SU-DHL-6 (cell line): ENCODE measurements around the gene SMIM26.
A peak's percentile ranks its signal among the peaks of the same experiment; 100 is the strongest.
"Not testable (repeated sequence)": the region's sequence is repeated elsewhere in the genome, so short reads cannot be mapped to it uniquely, and the experiment has no call there.

ENCODE experiments used
- H2AFZ ChIP-seq: fragments of 200-600 bp; sonication (generic); 2 replicates; pipeline ENCODE4 v1.6.1; 2014; ENCODE audit warnings: low read depth, mild to moderate bottlenecking, moderate library complexity, mixed read lengths, antibody characterized with exemption, low read length; ENCODE audit not compliant: severe bottlenecking
- H3F3A ChIP-seq: fragments of 200-600 bp; shearing (Covaris generic); 2 replicates; pipeline ENCODE4 v1.6.0; 2016; ENCODE audit warnings: antibody characterized with exemption, mild to moderate bottlenecking; ENCODE audit not compliant: insufficient read depth
- H3K27ac ChIP-seq: fragments of 200-600 bp; sonication (generic); 2 replicates; pipeline ENCODE4 v1.5.1; 2016; ENCODE audit warnings: low read depth, mild to moderate bottlenecking, low read length, moderate library complexity, mixed read lengths
- H3K27me3 ChIP-seq: fragments of 200-600 bp; sonication (generic), shearing (Covaris generic); 2 replicates; pipeline ENCODE4 v1.6.0; 2014; ENCODE audit warnings: mild to moderate bottlenecking, low read length
- H3K36me3 ChIP-seq: fragments of 200-600 bp; sonication (generic); 2 replicates; pipeline ENCODE4 v1.6.1; 2014; ENCODE audit warnings: mild to moderate bottlenecking, low read length, mixed read lengths
- H3K4me2 ChIP-seq: fragments of 300-600, 200-600 bp; shearing (Covaris generic), sonication (generic); 2 replicates; pipeline ENCODE4 v1.6.0; 2014; ENCODE audit warnings: low read length, low read depth, mild to moderate bottlenecking; ENCODE audit not compliant: poor library complexity, severe bottlenecking
- H3K4me3 ChIP-seq: fragments of 200-600 bp; sonication (generic); 2 replicates; pipeline ENCODE4 v1.5.1; 2014; ENCODE audit warnings: antibody characterized with exemption, low read length, mild to moderate bottlenecking, mixed read lengths; ENCODE audit not compliant: insufficient read depth, poor library complexity, severe bottlenecking
- H3K79me2 ChIP-seq: fragments of 200-600 bp; sonication (generic); 2 replicates; pipeline ENCODE4 v1.6.1; 2014; ENCODE audit warnings: mild to moderate bottlenecking, low read length, moderate library complexity; ENCODE audit not compliant: insufficient read depth
- H3K9ac ChIP-seq: fragments of 200-600 bp; sonication (generic); 2 replicates; pipeline ENCODE4 v1.7.0; 2014; ENCODE audit warnings: mild to moderate bottlenecking, low read length
- H3K9me2 ChIP-seq: fragments of 200-600 bp; sonication (generic); replicated peaks from 2 replicates; pipeline ENCODE4 v1.6.1; 2014; ENCODE audit warnings: low read length; ENCODE audit not compliant: insufficient read depth
- H3K9me3 ChIP-seq: fragments of 200-600 bp; sonication (generic); 2 replicates; pipeline ENCODE4 v1.6.1; 2014; ENCODE audit warnings: low read length, mixed read lengths; ENCODE audit not compliant: insufficient read depth
- H4K20me1 ChIP-seq: fragments of 200-600 bp; sonication (generic); 2 replicates; pipeline ENCODE4 v1.6.1; 2014; ENCODE audit warnings: low read depth, mild to moderate bottlenecking, antibody characterized with exemption, low read length, moderate library complexity, mixed read lengths
- CTCF ChIP-seq: fragments of 200-600 bp; sonication (generic); IDR thresholded peaks from one replicate; pipeline ENCODE4 v1.5.1; 2017; ENCODE audit warnings: antibody characterized with exemption, mild to moderate bottlenecking, low read length, moderate library complexity; ENCODE audit not compliant: insufficient read depth, poor library complexity, severe bottlenecking
- EZH2phosphoT487 ChIP-seq: fragments of 200-600 bp; sonication (generic), shearing (Covaris generic); conservative IDR thresholded peaks from 2 replicates; pipeline ENCODE4 v1.6.1; 2018; ENCODE audit warnings: mild to moderate bottlenecking, antibody characterized with exemption, low read length, moderate library complexity, mixed read lengths

SMIM26 gene

GRCh38 chr20:18566892-18567738 is at the start of gene SMIM26:
TSS of gene SMIM26 (plus strand) at chr20:18567432. CDS start at chr20:18567479, 47 bp downstream.
- Histone ChIP-seq H3K9ac (peak within 1 kb of the TSS; percentile 72), H3K27me3 (no peaks in the 10 kb centered on the region), H3K36me3 (0 out of 2 replicates have a peak, but pooled peaks cover 2% of the 10 kb centered on the region), H3K4me3 (peak within 1 kb of the TSS; percentile 68), H3K27ac (peak within 1 kb of the TSS; percentile 35), H3F3A (peaks cover 13% of the 10 kb centered on the region), H4K20me1 (no peaks in the 10 kb centered on the region), H2AFZ (peak within 1 kb of the TSS; percentile 88), H3K4me2 (peak within 1 kb of the TSS; percentile 100), H3K9me3 (no peaks in the 10 kb centered on the region), H3K9me2 (no peaks in the 10 kb centered on the region), H3K79me2 (peaks cover 18% of the 10 kb centered on the region)
- TF ChIP-seq CTCF (no peak), EZH2phosphoT487 (no peak)

- not testable (repeated sequence) for H3K4me3 ChIP-seq, H3K79me2 ChIP-seq, H3K4me2 ChIP-seq, H3K36me3 ChIP-seq, H3F3A ChIP-seq, H3K9me3 ChIP-seq, H3K9ac ChIP-seq, H4K20me1 ChIP-seq, H3K9me2 ChIP-seq, H3K27ac ChIP-seq, H2AFZ ChIP-seq, H3K27me3 ChIP-seq
Observed at GRCh38 chr20:18522066-18522465, 45.2 kb upstream of the SMIM26 start.

GRCh38 chr20:18523066-18523465 is 44.2 kb upstream of the SMIM26 start:
- H3K4me2 ChIP-seq = no peak overlapping the region
- TF ChIP-seq EZH2phosphoT487 (no peak), CTCF (no peak)
- no peaks in the 10 kb centered on the region for H3K9me2 ChIP-seq
- no peaks in the 10 kb centered on the region for H3K79me2 ChIP-seq
- peaks cover 10% of the 10 kb centered on the region for H3K36me3 ChIP-seq
- H3K9me3 ChIP-seq = no peaks in the 10 kb centered on the region
- H3F3A ChIP-seq = no peaks in the 10 kb centered on the region
- no peaks in the 10 kb centered on the region for H4K20me1 ChIP-seq
- no peak overlapping the region for H2AFZ ChIP-seq
- no peaks in the 10 kb centered on the region for H3K27me3 ChIP-seq
- no peak overlapping the region for H3K4me3 ChIP-seq
- no peak overlapping the region for H3K27ac ChIP-seq
- no peak overlapping the region for H3K9ac ChIP-seq

- Histone ChIP-seq H3K9ac (no peak overlapping the region), H3K27me3 (no peaks in the 10 kb centered on the region), H3K4me2 (no peak overlapping the region)
Observed at GRCh38 chr20:18524646-18525045, 42.6 kb upstream of the SMIM26 start.

GRCh38 chr20:18526761-18527160 is 40.5 kb upstream of the SMIM26 start:
- H3K4me3 ChIP-seq, H3K27me3 ChIP-seq, H3F3A ChIP-seq, H3K27ac ChIP-seq, H3K4me2 ChIP-seq, H3K9me2 ChIP-seq, H4K20me1 ChIP-seq, H2AFZ ChIP-seq, H3K79me2 ChIP-seq, H3K9ac ChIP-seq, H3K9me3 ChIP-seq: not testable (repeated sequence)
- H3K36me3 ChIP-seq = peaks cover 14% of the 10 kb centered on the region

More at GRCh38 chr20:18524646-18525045, 42.6 kb upstream of the SMIM26 start:
- Histone ChIP-seq H3F3A (no peaks in the 10 kb centered on the region), H3K36me3 (peaks cover 10% of the 10 kb centered on the region), H3K79me2 (no peaks in the 10 kb centered on the region), H3K9me3 (no peaks in the 10 kb centered on the region), H3K27ac (no peak overlapping the region), H4K20me1 (no peaks in the 10 kb centered on the region), H3K4me3 (no peak overlapping the region), H2AFZ (no peak overlapping the region), H3K9me2 (no peaks in the 10 kb centered on the region)
- TF ChIP-seq EZH2phosphoT487 = no peak
- no peak for TF ChIP-seq CTCF
